NCI-H1436 treated with DMSO at 0.1 percent for 48 hours (cell line): ENCODE results near the gene SORL1.
"Not testable (repeated sequence)": the region's sequence is repeated elsewhere in the genome, so short reads cannot be mapped to it uniquely, and the experiment has no call there.

ENCODE experiments used
- DNase-seq: peaks from one replicate; lab custom pipeline; 2025; lab: John Stamatoyannopoulos, UW

The SORL1 gene

GRCh38 chr11:121634889-121635288, 182.8 kb downstream of the SORL1 start:
- DNase-seq, result no peak

- DNase-seq, result no peak
Measured at GRCh38 chr11:121636081-121636799, 184.1 kb downstream of the SORL1 start.

GRCh38 chr11:121636800-121637176, 184.7 kb downstream of the SORL1 start:
- DNase-seq, result no peak

GRCh38 chr11:121637587-121637986, 185.5 kb downstream of the SORL1 start:
- not testable (repeated sequence) for DNase-seq

- DNase-seq, result no peak
Measured at GRCh38 chr11:121643479-121644186, 191.5 kb downstream of the SORL1 start.

- DNase-seq, result no peak
Measured at GRCh38 chr11:121644187-121644512, 192.0 kb downstream of the SORL1 start.

GRCh38 chr11:121645001-121645400, 192.9 kb downstream of the SORL1 start:
- no peak for DNase-seq

- no peak for DNase-seq
Measured at GRCh38 chr11:121645596-121645995, 193.5 kb downstream of the SORL1 start.

GRCh38 chr11:121648306-121648705, 196.2 kb downstream of the SORL1 start:
- no peak for DNase-seq

- no peak for DNase-seq
Measured at GRCh38 chr11:121649798-121650197, 197.7 kb downstream of the SORL1 start.

- DNase-seq, result no peak
Measured at GRCh38 chr11:121650351-121651256, 198.5 kb downstream of the SORL1 start.

- DNase-seq, result no peak
Measured at GRCh38 chr11:121651257-121651605, 199.1 kb downstream of the SORL1 start.

- no peak for DNase-seq
Measured at GRCh38 chr11:121652971-121653370, 200.9 kb downstream of the SORL1 start.

GRCh38 chr11:121654259-121654842, 202.2 kb downstream of the SORL1 start:
- no peak for DNase-seq

- no peak for DNase-seq
Measured at GRCh38 chr11:121654843-121655536, 202.9 kb downstream of the SORL1 start.

- DNase-seq, result no peak
Measured at GRCh38 chr11:121655537-121656327, 203.6 kb downstream of the SORL1 start.

GRCh38 chr11:121656328-121657090, 204.4 kb downstream of the SORL1 start:
- DNase-seq, result no peak

GRCh38 chr11:121657146-121657545, 205.0 kb downstream of the SORL1 start:
- no peak for DNase-seq

- no peak for DNase-seq
Measured at GRCh38 chr11:121659811-121660210, 207.7 kb downstream of the SORL1 start.

GRCh38 chr11:121661880-121662486, 209.9 kb downstream of the SORL1 start:
- DNase-seq, result no peak
